NK-92 (cell line): ENCODE measurements around the gene KIF26B.

Source experiments
- DNase-seq: peaks from one replicate; lab custom pipeline; 2025; ENCODE audit not compliant: unreplicated experiment; lab: John Stamatoyannopoulos, UW

Gene KIF26B

GRCh38 chr1:245270972-245271371 is 116.2 kb downstream of the KIF26B start:
- DNase-seq: no peak

GRCh38 chr1:245272676-245273075 is 117.9 kb downstream of the KIF26B start:
- no peak for DNase-seq

GRCh38 chr1:245276445-245276844 is 121.7 kb downstream of the KIF26B start:
- no peak for DNase-seq

- DNase-seq: no peak
Measured at GRCh38 chr1:245277276-245277675, 122.5 kb downstream of the KIF26B start.

GRCh38 chr1:245278846-245279245 is 124.1 kb downstream of the KIF26B start:
- DNase-seq: no peak

- DNase-seq: no peak
Measured at GRCh38 chr1:245279346-245279745, 124.6 kb downstream of the KIF26B start.

- no peak for DNase-seq
Measured at GRCh38 chr1:245283001-245283400, 128.2 kb downstream of the KIF26B start.

- DNase-seq: no peak
Measured at GRCh38 chr1:245285168-245285567, 130.4 kb downstream of the KIF26B start.

GRCh38 chr1:245288796-245289195 is 134.0 kb downstream of the KIF26B start:
- DNase-seq: no peak

- no peak for DNase-seq
Measured at GRCh38 chr1:245290836-245291235, 136.1 kb downstream of the KIF26B start.

- no peak for DNase-seq
Measured at GRCh38 chr1:245291351-245291750, 136.6 kb downstream of the KIF26B start.

GRCh38 chr1:245292141-245292540 is 137.4 kb downstream of the KIF26B start:
- no peak for DNase-seq

- DNase-seq: no peak
Measured at GRCh38 chr1:245292553-245292952, 137.8 kb downstream of the KIF26B start.

GRCh38 chr1:245294020-245294419 is 139.2 kb downstream of the KIF26B start:
- DNase-seq: no peak

- no peak for DNase-seq
Measured at GRCh38 chr1:245298781-245299180, 144.0 kb downstream of the KIF26B start.

- DNase-seq: no peak
Measured at GRCh38 chr1:245301162-245301580, 146.4 kb downstream of the KIF26B start.

GRCh38 chr1:245301921-245302320 is 147.1 kb downstream of the KIF26B start:
- DNase-seq: no peak

- no peak for DNase-seq
Measured at GRCh38 chr1:245304698-245305097, 149.9 kb downstream of the KIF26B start.

- DNase-seq: no peak
Measured at GRCh38 chr1:245306020-245306419, 151.2 kb downstream of the KIF26B start.

- no peak for DNase-seq
Measured at GRCh38 chr1:245306628-245307410, 152.0 kb downstream of the KIF26B start.

- DNase-seq: no peak
Measured at GRCh38 chr1:245310571-245311531, 156.1 kb downstream of the KIF26B start.
